Hepatocyte (in vitro differentiated cells): Measurements from ENCODE around the gene AIM2. TPM values are rescaled to one million over a fixed set of nuclear protein-coding genes. Genes with fewer than 3 reads are reported as not detected.
A peak's percentile ranks its signal among the peaks of the same experiment; 100 is the strongest.

ENCODE experiments used
- DNase-seq: peaks from one replicate; pipeline ENCODE4 v3.0.0-alpha.2; 2016; ENCODE audit warnings: low spot score
- H2AFZ ChIP-seq: fragments of 200-600 bp; sonication (generic); 2 replicates; pipeline ENCODE4 v1.6.0; 2016; ENCODE audit warnings: antibody characterized with exemption, mild to moderate bottlenecking
- H3K27ac ChIP-seq: fragments of 200-600 bp; sonication (generic); 2 replicates; pipeline ENCODE4 v1.5.1; 2016; ENCODE audit warnings: mild to moderate bottlenecking
- H3K27me3 ChIP-seq: fragments of 200-600 bp; sonication (generic); 2 replicates; pipeline ENCODE4 v1.6.1; 2016
- H3K36me3 ChIP-seq: fragments of 200-600 bp; sonication (generic); replicated peaks from 2 replicates; pipeline ENCODE4 v1.5.1; 2016; ENCODE audit warnings: low read depth; ENCODE audit not compliant: insufficient read depth
- H3K4me1 ChIP-seq: fragments of 200-600 bp; sonication (generic); 2 replicates; pipeline ENCODE4 v1.5.1; 2016; ENCODE audit warnings: mild to moderate bottlenecking, moderate library complexity; ENCODE audit not compliant: insufficient read depth
- H3K4me2 ChIP-seq: fragments of 200-600 bp; sonication (generic); 2 replicates; pipeline ENCODE4 v1.6.0; 2016
- H3K4me3 ChIP-seq: fragments of 200-600 bp; sonication (generic); 2 replicates; pipeline ENCODE4 v1.5.1; 2016; ENCODE audit warnings: mild to moderate bottlenecking
- H3K79me2 ChIP-seq: fragments of 200-600 bp; sonication (generic); 2 replicates; pipeline ENCODE4 v1.6.0; 2017; ENCODE audit warnings: mild to moderate bottlenecking
- H3K9me2 ChIP-seq: fragments of 200-600 bp; sonication (generic); replicated peaks from 2 replicates; pipeline ENCODE4 v1.6.0; 2017; ENCODE audit warnings: mild to moderate bottlenecking; ENCODE audit not compliant: insufficient read depth
- H3K9me3 ChIP-seq: fragments of 200-600 bp; sonication (generic); 2 replicates; pipeline ENCODE4 v1.5.1; 2016; ENCODE audit warnings: low read depth, mild to moderate bottlenecking
- H4K20me1 ChIP-seq: fragments of 200-600 bp; sonication (generic); 2 replicates; pipeline ENCODE4 v1.6.0; 2016; ENCODE audit warnings: mild to moderate bottlenecking; ENCODE audit not compliant: insufficient read depth, poor library complexity, severe bottlenecking
- CTCF ChIP-seq: fragments of 200-600 bp; sonication (generic); IDR thresholded peaks from 2 replicates; pipeline ENCODE4 v1.5.1; 2016; ENCODE audit warnings: antibody characterized with exemption, mild to moderate bottlenecking; ENCODE audit not compliant: poor library complexity
- EZH2 ChIP-seq: fragments of 200-600 bp; sonication (generic); IDR thresholded peaks from 2 replicates; pipeline ENCODE4 v1.6.1; 2016; ENCODE audit warnings: antibody characterized with exemption, mild to moderate bottlenecking, borderline replicate concordance
- EZH2phosphoT487 ChIP-seq: fragments of 200-600 bp; sonication (generic); IDR thresholded peaks from one replicate; pipeline ENCODE4 v1.6.1; 2018; ENCODE audit warnings: antibody characterized with exemption, mild to moderate bottlenecking, low read depth, moderate library complexity; ENCODE audit not compliant: unreplicated experiment, severe bottlenecking
- WGBS: methylation state at CpG from one replicate; pipeline ENCODE4 v1.1.6; 2016; ENCODE audit warnings: low lambda C conversion rate; ENCODE audit errors: missing lambda C conversion rate; 5-methylcytosine and 5-hydroxymethylcytosine counted together
- polyA plus RNA-seq: library from polyadenylated mRNA; unstranded; fragments of >200 nt; fragmentation: Nextera tagmentation; extraction: Ambion mirVana; gene quantifications from 2 replicates; pipeline ENCODE4 v1.2.1, GENCODE V29; 2016
- total RNA-seq: library from RNA; depleted of rRNA; stranded (reverse); fragments of >200 nt; gene quantifications from 2 replicates; pipeline ENCODE4 v1.2.3, GENCODE V29; 2014

AIM2 gene
- total and polyA plus RNA-seq, 2 experiments from 2014 or later = 0.30 to 1.1 TPM

DNA sequence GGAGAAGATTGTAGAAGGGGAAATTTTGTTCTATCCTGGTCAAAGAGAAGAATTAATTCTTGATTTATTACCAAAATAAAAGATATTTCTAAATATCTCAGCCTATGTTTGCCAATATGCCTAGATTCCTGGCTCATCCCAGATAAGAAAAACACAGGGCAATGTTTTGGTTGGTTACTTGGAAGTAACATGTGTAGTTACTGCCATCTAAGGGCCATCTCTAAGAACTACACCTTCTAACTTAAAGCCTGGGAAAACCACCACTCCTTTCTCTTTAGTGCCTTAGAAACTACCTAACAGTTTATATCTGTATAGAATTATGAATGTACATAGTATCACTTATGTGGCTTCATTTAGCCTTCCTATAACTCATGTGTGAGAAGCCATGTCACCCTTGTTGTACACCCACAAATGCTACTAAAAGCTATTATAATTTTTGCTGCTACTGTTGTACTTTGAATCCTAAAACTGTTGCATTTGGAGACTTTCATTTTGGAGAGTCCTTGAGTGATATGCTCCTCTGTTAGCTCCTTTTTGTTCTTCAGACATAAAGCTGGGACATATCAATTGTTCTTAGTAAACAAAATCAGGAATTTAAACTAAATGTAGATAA lies 4.5 kb downstream of the AIM2 start:
- no peak overlapping the region for H3K4me2 ChIP-seq
- H3K9me2 ChIP-seq = no peaks in the 10 kb centered on the region
- TF ChIP-seq EZH2 (no peak), EZH2phosphoT487 (no peak), CTCF (peak; percentile 72)
- H3K4me1 ChIP-seq = no peaks in the 10 kb centered on the region
- no peaks in the 10 kb centered on the region for H3K9me3 ChIP-seq
- no peak overlapping the region for H3K4me3 ChIP-seq
- no peaks in the 10 kb centered on the region for H4K20me1 ChIP-seq
- no peaks in the 10 kb centered on the region for H3K27me3 ChIP-seq
- DNase-seq = peak; percentile 78
- H2AFZ ChIP-seq = no peak overlapping the region
- H3K36me3 ChIP-seq = no peaks in the 10 kb centered on the region
- H3K27ac ChIP-seq = no peak overlapping the region
- no peaks in the 10 kb centered on the region for H3K79me2 ChIP-seq

- DNase-seq = no peak
- no peaks in the 10 kb centered on the region for H3K9me2 ChIP-seq
- H3K4me1 ChIP-seq = no peaks in the 10 kb centered on the region
- H3K27me3 ChIP-seq = no peaks in the 10 kb centered on the region
- H4K20me1 ChIP-seq = no peaks in the 10 kb centered on the region
- no peaks in the 10 kb centered on the region for H3K79me2 ChIP-seq
- no peak overlapping the region for H2AFZ ChIP-seq
- no peaks in the 10 kb centered on the region for H3K9me3 ChIP-seq
- no peak for TF ChIP-seq EZH2phosphoT487
- TF ChIP-seq EZH2 = no peak
- no peak for TF ChIP-seq CTCF
- 85% methylated on average over 2 of the region's 2 CpGs for WGBS
- H3K36me3 ChIP-seq = no peaks in the 10 kb centered on the region
- no peak overlapping the region for H3K4me3 ChIP-seq
- no peak overlapping the region for H3K4me2 ChIP-seq
- H3K27ac ChIP-seq = no peak overlapping the region
These were observed 7.7 kb downstream of the AIM2 start for GRCh38 chr1:159068886-159069285.

- no peak overlapping the region for H3K4me2 ChIP-seq
- no peak overlapping the region for H2AFZ ChIP-seq
- no peaks in the 10 kb centered on the region for H3K79me2 ChIP-seq
- no peak overlapping the region for H3K27ac ChIP-seq
- no peaks in the 10 kb centered on the region for H4K20me1 ChIP-seq
- H3K36me3 ChIP-seq = no peaks in the 10 kb centered on the region
- no peaks in the 10 kb centered on the region for H3K27me3 ChIP-seq
- H3K4me1 ChIP-seq = no peaks in the 10 kb centered on the region
- no peak overlapping the region for H3K4me3 ChIP-seq
- no peak for DNase-seq
- TF ChIP-seq CTCF (no peak), EZH2phosphoT487 (no peak), EZH2 (no peak)
- whole genome bisulfite sequencing = 52% methylated on average over 6 of the region's 6 CpGs
- H3K9me2 ChIP-seq = no peaks in the 10 kb centered on the region
- H3K9me3 ChIP-seq = no peaks in the 10 kb centered on the region
These were observed 8.6 kb downstream of the AIM2 start for GRCh38 chr1:159067699-159068621.
